ENCODE measurements around the gene BPIFB4.

BPIFB4 gene

DNA sequence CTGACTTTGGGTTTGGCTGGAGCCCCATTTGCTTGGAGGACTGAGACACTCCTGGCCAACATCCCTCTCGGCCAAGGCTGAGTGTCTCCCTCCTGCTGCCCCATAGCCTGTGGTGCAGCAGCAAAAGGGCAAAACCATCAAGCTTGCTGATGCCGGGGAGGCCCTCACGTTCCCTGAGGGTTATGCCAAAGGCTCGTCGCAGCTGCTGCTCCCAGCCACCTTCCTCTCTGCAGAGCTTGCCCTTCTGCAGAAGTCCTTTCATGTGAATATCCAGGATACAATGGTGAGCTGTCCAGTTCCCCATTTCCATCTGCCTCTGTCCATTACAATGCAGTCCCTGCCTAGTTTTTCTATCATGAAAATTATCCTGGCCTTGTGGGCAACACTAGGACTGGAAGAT lies 42.0 kb upstream of the BPIFB4 start:
- TF ChIP-seq CTCF (conservative IDR thresholded peaks at IDR 0.05; ENCODE audit: low read depth, low read length) = no peak
- Histone ChIP-seq H2AFZ (ENCODE audit: low read depth) (no peak overlapping the region), H3K4me1 (ENCODE audit: low read depth, poor library complexity, severe bottlenecking) (no peaks in the 10 kb centered on the region), H3K9ac (no peak overlapping the region), H4K20me1 (ENCODE audit: insufficient read depth) (no peaks in the 10 kb centered on the region), H3K4me2 (no peak overlapping the region), H3K4me3 (IDR thresholded peaks at IDR 0.05; ENCODE audit: insufficient read depth, low read depth, low read length) (no peak overlapping the region), H3K27ac (no peak overlapping the region), H3K36me3 (ENCODE audit: insufficient read depth) (no peaks in the 10 kb centered on the region), H3K27me3 (ENCODE audit: insufficient read depth, low read depth) (no peaks in the 10 kb centered on the region; the same call in 1 of the 2 replicates), H3K79me2 (ENCODE audit: insufficient read depth, low read depth) (no peaks in the 10 kb centered on the region)

DNA sequence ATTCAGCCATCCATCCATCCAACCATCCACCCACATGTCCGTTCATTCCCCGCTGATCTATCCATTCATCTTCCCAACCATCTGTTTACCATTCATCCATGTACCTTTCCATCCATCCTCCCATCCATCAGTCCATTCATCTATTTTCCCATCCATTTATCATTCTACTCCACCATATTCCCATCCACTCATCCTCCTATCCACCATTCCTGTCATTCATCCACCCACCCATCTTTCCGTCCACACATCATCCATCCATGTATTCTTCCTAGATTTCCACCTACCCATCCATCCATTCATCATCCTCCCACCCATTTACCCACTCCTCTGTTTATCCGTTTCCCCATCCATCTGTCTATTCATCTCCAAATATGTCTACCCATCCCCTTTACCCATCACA lies 41.2 kb upstream of the BPIFB4 start:
- no peak for TF ChIP-seq CTCF (conservative IDR thresholded peaks at IDR 0.05; ENCODE audit: low read depth, low read length)
- no peaks in the 10 kb centered on the region for H4K20me1 ChIP-seq (ENCODE audit: insufficient read depth)
- H3K36me3 ChIP-seq (ENCODE audit: insufficient read depth) = no peaks in the 10 kb centered on the region
- H3K4me3 ChIP-seq (IDR thresholded peaks at IDR 0.05; ENCODE audit: insufficient read depth, low read depth, low read length) = no peak overlapping the region
- H3K4me2 ChIP-seq = no peak overlapping the region
- no peaks in the 10 kb centered on the region for H3K79me2 ChIP-seq (ENCODE audit: insufficient read depth, low read depth)
- H3K27me3 ChIP-seq (ENCODE audit: insufficient read depth, low read depth) = no peaks in the 10 kb centered on the region; the same call in 1 of the 2 replicates
- no peak overlapping the region for H3K9ac ChIP-seq
- H3K4me1 ChIP-seq (ENCODE audit: low read depth, poor library complexity, severe bottlenecking) = no peaks in the 10 kb centered on the region
- no peak overlapping the region for H2AFZ ChIP-seq (ENCODE audit: low read depth)
- H3K27ac ChIP-seq = no peak overlapping the region

- Histone ChIP-seq H3K4me3 (IDR thresholded peaks at IDR 0.05; ENCODE audit: insufficient read depth, low read depth, low read length) (no peak overlapping the region), H3K4me2 (no peak overlapping the region), H2AFZ (ENCODE audit: low read depth) (no peak overlapping the region), H3K4me1 (ENCODE audit: low read depth, poor library complexity, severe bottlenecking) (no peaks in the 10 kb centered on the region), H3K9ac (no peak overlapping the region), H3K79me2 (ENCODE audit: insufficient read depth, low read depth) (no peaks in the 10 kb centered on the region), H3K27ac (no peak overlapping the region), H3K27me3 (ENCODE audit: insufficient read depth, low read depth) (no peaks in the 10 kb centered on the region; the same call in 1 of the 2 replicates), H4K20me1 (ENCODE audit: insufficient read depth) (no peaks in the 10 kb centered on the region), H3K36me3 (ENCODE audit: insufficient read depth) (no peaks in the 10 kb centered on the region)
- TF ChIP-seq CTCF (conservative IDR thresholded peaks at IDR 0.05; ENCODE audit: low read depth, low read length) = no peak
Observed at GRCh38 chr20:33042430-33042829, 37.0 kb upstream of the BPIFB4 start.

- no peak overlapping the region for H3K27ac ChIP-seq
Observed at GRCh38 chr20:33042983-33043730, 36.3 kb upstream of the BPIFB4 start.

More at GRCh38 chr20:33042983-33043730, 36.3 kb upstream of the BPIFB4 start:
- no peak overlapping the region for H3K9ac ChIP-seq
- no peaks in the 10 kb centered on the region for H4K20me1 ChIP-seq (ENCODE audit: insufficient read depth)
- no peak overlapping the region for H2AFZ ChIP-seq (ENCODE audit: low read depth)
- H3K36me3 ChIP-seq (ENCODE audit: insufficient read depth) = no peaks in the 10 kb centered on the region
- H3K4me3 ChIP-seq (IDR thresholded peaks at IDR 0.05; ENCODE audit: insufficient read depth, low read depth, low read length) = no peak overlapping the region
- H3K27me3 ChIP-seq (ENCODE audit: insufficient read depth, low read depth) = no peaks in the 10 kb centered on the region; the same call in 1 of the 2 replicates
- no peak for TF ChIP-seq CTCF (conservative IDR thresholded peaks at IDR 0.05; ENCODE audit: low read depth, low read length)
- H3K4me2 ChIP-seq = no peak overlapping the region
- no peaks in the 10 kb centered on the region for H3K4me1 ChIP-seq (ENCODE audit: low read depth, poor library complexity, severe bottlenecking)
- H3K79me2 ChIP-seq (ENCODE audit: insufficient read depth, low read depth) = no peaks in the 10 kb centered on the region
